HG03565 (cell line): ENCODE measurements around the gene MVB12B.
"Not testable (repeated sequence)": the region's sequence is repeated elsewhere in the genome, so short reads cannot be mapped to it uniquely, and the experiment has no call there.

ENCODE experiments used
- ATAC-seq: cut with Tn5 transposase; IDR thresholded peaks from one replicate; pipeline ENCODE4 v1.9.1; 2021; ENCODE audit warnings: mild to moderate bottlenecking, moderate library complexity; ENCODE audit not compliant: unreplicated experiment

MVB12B gene

GRCh38 chr9:126527109-126527825 is 200.6 kb downstream of the MVB12B start:
- no peak for ATAC-seq

- no peak for ATAC-seq
Measured at GRCh38 chr9:126528111-126528510, 201.5 kb downstream of the MVB12B start.

GRCh38 chr9:126528915-126529314 is 202.3 kb downstream of the MVB12B start:
- ATAC-seq = no peak

- no peak for ATAC-seq
Measured at GRCh38 chr9:126531035-126531571, 204.5 kb downstream of the MVB12B start.

GRCh38 chr9:126531591-126531990 is 205.0 kb downstream of the MVB12B start:
- no peak for ATAC-seq

GRCh38 chr9:126532019-126532462 is 205.4 kb downstream of the MVB12B start:
- no peak for ATAC-seq

- no peak for ATAC-seq
Measured at GRCh38 chr9:126532489-126532888, 205.9 kb downstream of the MVB12B start.

- no peak for ATAC-seq
Measured at GRCh38 chr9:126532951-126533925, 206.6 kb downstream of the MVB12B start.

- ATAC-seq = no peak
Measured at GRCh38 chr9:126533926-126534310, 207.3 kb downstream of the MVB12B start.

- no peak for ATAC-seq
Measured at GRCh38 chr9:126534431-126535186, 208.0 kb downstream of the MVB12B start.

- ATAC-seq = no peak
Measured at GRCh38 chr9:126536131-126536530, 209.5 kb downstream of the MVB12B start.

- no peak for ATAC-seq
Measured at GRCh38 chr9:126536841-126537465, 210.3 kb downstream of the MVB12B start.

GRCh38 chr9:126538550-126538949 is 211.9 kb downstream of the MVB12B start:
- no peak for ATAC-seq

- ATAC-seq = not testable (repeated sequence)
Measured at GRCh38 chr9:126540398-126540797, 213.8 kb downstream of the MVB12B start.

GRCh38 chr9:126543490-126543889 is 216.9 kb downstream of the MVB12B start:
- no peak for ATAC-seq

- ATAC-seq = no peak
Measured at GRCh38 chr9:126545106-126545505, 218.5 kb downstream of the MVB12B start.

GRCh38 chr9:126546036-126546435 is 219.4 kb downstream of the MVB12B start:
- ATAC-seq = no peak

- ATAC-seq = no peak
Measured at GRCh38 chr9:126548312-126548711, 221.7 kb downstream of the MVB12B start.

- ATAC-seq = no peak
Measured at GRCh38 chr9:126549246-126550006, 222.8 kb downstream of the MVB12B start.
